Measurements from ENCODE around the gene LRRC25. TPM values are rescaled to one million over a fixed set of nuclear protein-coding genes. Genes with fewer than 3 reads are reported as not detected.

LRRC25 gene
- total RNA-seq, 1 donor from 2014 or later: not detected

DNA sequence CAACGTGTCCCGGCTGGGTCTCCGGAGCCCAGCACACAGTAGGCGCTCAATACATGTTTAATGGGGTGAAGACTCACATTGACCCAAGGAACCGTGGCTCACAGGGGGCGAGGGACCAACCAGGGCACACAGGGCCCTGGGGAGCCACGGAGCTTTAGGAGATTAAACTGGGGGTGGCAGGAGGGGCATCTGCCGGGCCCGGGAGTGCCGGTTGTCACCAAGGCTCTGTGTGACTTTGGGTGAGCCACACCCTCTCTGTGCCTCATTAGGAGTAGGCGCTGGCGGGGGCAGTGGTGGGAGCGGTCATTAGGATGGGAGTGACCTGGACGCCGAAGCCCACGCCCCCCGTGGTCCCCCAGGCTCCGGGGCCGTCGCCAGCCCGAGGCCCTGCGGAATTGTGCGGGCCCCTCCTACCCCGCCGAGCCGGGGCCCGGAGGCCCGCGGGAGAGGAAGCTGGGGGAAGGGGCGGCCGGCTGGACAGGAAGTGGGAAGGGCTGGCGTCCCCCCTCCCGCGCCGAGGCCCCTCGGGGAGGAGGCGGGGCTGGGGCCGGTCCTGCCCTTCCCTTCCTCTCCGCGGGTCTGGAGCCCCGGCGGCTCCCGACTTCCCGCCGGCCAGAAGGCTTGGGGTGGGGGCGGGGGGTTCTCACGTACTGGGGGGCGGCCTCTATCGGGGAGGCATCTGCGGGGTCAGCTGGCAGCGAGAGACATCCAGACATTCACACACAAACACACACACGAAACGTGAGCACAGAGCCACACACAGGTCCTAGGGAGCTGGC is 20.0 kb upstream of the LRRC25 start:
- TF ChIP-seq, protein P1, sequence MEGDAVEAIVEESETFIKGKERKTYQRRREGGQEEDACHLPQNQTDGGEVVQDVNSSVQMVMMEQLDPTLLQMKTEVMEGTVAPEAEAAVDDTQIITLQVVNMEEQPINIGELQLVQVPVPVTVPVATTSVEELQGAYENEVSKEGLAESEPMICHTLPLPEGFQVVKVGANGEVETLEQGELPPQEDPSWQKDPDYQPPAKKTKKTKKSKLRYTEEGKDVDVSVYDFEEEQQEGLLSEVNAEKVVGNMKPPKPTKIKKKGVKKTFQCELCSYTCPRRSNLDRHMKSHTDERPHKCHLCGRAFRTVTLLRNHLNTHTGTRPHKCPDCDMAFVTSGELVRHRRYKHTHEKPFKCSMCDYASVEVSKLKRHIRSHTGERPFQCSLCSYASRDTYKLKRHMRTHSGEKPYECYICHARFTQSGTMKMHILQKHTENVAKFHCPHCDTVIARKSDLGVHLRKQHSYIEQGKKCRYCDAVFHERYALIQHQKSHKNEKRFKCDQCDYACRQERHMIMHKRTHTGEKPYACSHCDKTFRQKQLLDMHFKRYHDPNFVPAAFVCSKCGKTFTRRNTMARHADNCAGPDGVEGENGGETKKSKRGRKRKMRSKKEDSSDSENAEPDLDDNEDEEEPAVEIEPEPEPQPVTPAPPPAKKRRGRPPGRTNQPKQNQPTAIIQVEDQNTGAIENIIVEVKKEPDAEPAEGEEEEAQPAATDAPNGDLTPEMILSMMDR (IDR thresholded peaks at IDR 0.05; ENCODE audit: insufficient read depth, low read depth, low read length): no peak
- TF ChIP-seq EZH2 (IDR thresholded peaks at IDR 0.05; ENCODE audit: insufficient read depth, low read length): no peak
- Mint-ChIP-seq H3K9me3 (ENCODE audit: unreplicated experiment) (no peaks in the 10 kb centered on the region), H3K36me3 (ENCODE audit: low read depth, unreplicated experiment) (no peaks in the 10 kb centered on the region), H3K4me1 (ENCODE audit: low read depth, unreplicated experiment) (peaks cover 10% of the 10 kb centered on the region), H3K27ac (ENCODE audit: unreplicated experiment) (peak overlapping the region; percentile 95), H3K27me3 (ENCODE audit: low read depth, unreplicated experiment) (peaks cover 5% of the 10 kb centered on the region), H3K4me3 (ENCODE audit: unreplicated experiment) (peak overlapping the region; percentile 78)
- H3K4me2 ChIP-seq (ENCODE audit: low read length): peak overlapping the region; percentile 95
- H3K9me3 ChIP-seq (ENCODE audit: insufficient read depth, low read depth, low read length): no peaks in the 10 kb centered on the region
- no peaks in the 10 kb centered on the region for H3K27me3 ChIP-seq (ENCODE audit: insufficient read depth, low read length)
- H3K4me1 ChIP-seq (ENCODE audit: insufficient read depth, low read length): peaks cover 54% of the 10 kb centered on the region
- peak overlapping the region; percentile 64 for H2AFZ ChIP-seq (ENCODE audit: low read depth, low read length)
- peak overlapping the region; percentile 43 for H3K4me3 ChIP-seq (ENCODE audit: insufficient read depth, low read depth, low read length)
- H3K9ac ChIP-seq (ENCODE audit: low read length): peak overlapping the region; percentile 79
- DNase-seq (ENCODE audit: low read depth) (peak; percentile 60), FAIRE-seq (no peak)
- H3K79me2 ChIP-seq (ENCODE audit: insufficient read depth, low read length): peaks cover 29% of the 10 kb centered on the region
- H3K27ac ChIP-seq (ENCODE audit: low read depth, low read length): peak overlapping the region; percentile 86
- no peaks in the 10 kb centered on the region for H3K36me3 ChIP-seq (ENCODE audit: insufficient read depth, low read length)
- peaks cover 26% of the 10 kb centered on the region for H4K20me1 ChIP-seq (ENCODE audit: insufficient read depth, low read length)

DNA sequence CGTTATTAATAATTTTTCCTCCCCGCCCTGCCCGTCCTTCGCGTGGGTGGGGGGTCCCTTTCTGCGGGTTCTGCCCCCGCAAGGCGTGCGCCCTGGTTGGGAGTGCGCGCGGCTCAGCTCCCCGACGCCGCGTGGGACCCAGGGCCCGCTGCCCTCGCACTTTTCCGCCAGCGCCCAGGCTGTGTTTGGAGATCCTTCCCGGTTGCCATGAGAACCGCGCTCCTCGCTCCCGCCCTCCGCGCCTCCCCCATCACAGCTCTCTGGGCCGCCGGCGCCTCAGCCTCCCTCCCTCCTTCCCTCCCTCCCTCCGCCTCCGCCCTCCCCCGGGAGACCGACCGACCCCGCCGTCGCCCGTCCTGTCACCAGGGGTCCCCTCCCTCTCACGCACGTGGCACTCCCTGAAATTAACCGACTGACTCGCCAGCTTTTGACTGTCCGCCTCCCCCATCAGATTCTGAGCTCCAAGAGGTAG is 19.4 kb upstream of the LRRC25 start:
- peaks cover 10% of the 10 kb centered on the region for H3K4me1 Mint-ChIP-seq (ENCODE audit: low read depth, unreplicated experiment)

More for the DNA sequence above, 19.4 kb upstream of the LRRC25 start:
- no peaks in the 10 kb centered on the region for H3K36me3 Mint-ChIP-seq (ENCODE audit: low read depth, unreplicated experiment)
- FAIRE-seq (no peak), DNase-seq (ENCODE audit: low read depth) (peak; percentile 70)
- Histone ChIP-seq H3K27ac (ENCODE audit: low read depth, low read length) (peak overlapping the region; percentile 86), H3K79me2 (ENCODE audit: insufficient read depth, low read length) (peaks cover 24% of the 10 kb centered on the region), H3K36me3 (ENCODE audit: insufficient read depth, low read length) (no peaks in the 10 kb centered on the region), H3K4me2 (ENCODE audit: low read length) (peak overlapping the region; percentile 95), H3K27me3 (ENCODE audit: insufficient read depth, low read length) (no peaks in the 10 kb centered on the region), H3K4me1 (ENCODE audit: insufficient read depth, low read length) (peaks cover 54% of the 10 kb centered on the region), H4K20me1 (ENCODE audit: insufficient read depth, low read length) (peaks cover 20% of the 10 kb centered on the region), H3K9me3 (ENCODE audit: insufficient read depth, low read depth, low read length) (no peaks in the 10 kb centered on the region), H3K9ac (ENCODE audit: low read length) (peak overlapping the region; percentile 79), H2AFZ (ENCODE audit: low read depth, low read length) (peak overlapping the region; percentile 64), H3K4me3 (ENCODE audit: insufficient read depth, low read depth, low read length) (peak overlapping the region; percentile 43)
- peak overlapping the region; percentile 78 for H3K4me3 Mint-ChIP-seq (ENCODE audit: unreplicated experiment)
- H3K27me3 Mint-ChIP-seq (ENCODE audit: low read depth, unreplicated experiment): peaks cover 7% of the 10 kb centered on the region
- peak overlapping the region; percentile 95 for H3K27ac Mint-ChIP-seq (ENCODE audit: unreplicated experiment)
- TF ChIP-seq, protein P1 (IDR thresholded peaks at IDR 0.05; ENCODE audit: insufficient read depth, low read depth, low read length): no peak
- no peak for TF ChIP-seq EZH2 (IDR thresholded peaks at IDR 0.05; ENCODE audit: insufficient read depth, low read length)
- no peaks in the 10 kb centered on the region for H3K9me3 Mint-ChIP-seq (ENCODE audit: unreplicated experiment)

Measured in astrocyte (in vitro differentiated cells and primary cell).